ENCODE results near the gene PLXNA2.

The PLXNA2 gene

GRCh38 chr1:208055535-208055934 lies 188.6 kb downstream of the PLXNA2 start:
- no peak for FAIRE-seq

- no peak for FAIRE-seq
These were observed 189.2 kb downstream of the PLXNA2 start for GRCh38 chr1:208054911-208055379.

GRCh38 chr1:208054485-208054884 lies 189.7 kb downstream of the PLXNA2 start:
- no peak for FAIRE-seq

- no peak for FAIRE-seq
These were observed 190.5 kb downstream of the PLXNA2 start for GRCh38 chr1:208053661-208054060.

GRCh38 chr1:208052926-208053407 lies 191.2 kb downstream of the PLXNA2 start:
- no peak for FAIRE-seq

- no peak for FAIRE-seq
These were observed 192.0 kb downstream of the PLXNA2 start for GRCh38 chr1:208052135-208052534.

- FAIRE-seq, result no peak
These were observed 192.5 kb downstream of the PLXNA2 start for GRCh38 chr1:208051651-208052050.

- no peak for FAIRE-seq
These were observed 195.3 kb downstream of the PLXNA2 start for GRCh38 chr1:208048904-208049303.

GRCh38 chr1:208047975-208048374 lies 196.2 kb downstream of the PLXNA2 start:
- no peak for FAIRE-seq

GRCh38 chr1:208047476-208047934 lies 196.7 kb downstream of the PLXNA2 start:
- no peak for FAIRE-seq

- FAIRE-seq, result no peak
These were observed 198.5 kb downstream of the PLXNA2 start for GRCh38 chr1:208045463-208046260.

- no peak for FAIRE-seq
These were observed 199.4 kb downstream of the PLXNA2 start for GRCh38 chr1:208044589-208045462.

- FAIRE-seq, result no peak
These were observed 200.4 kb downstream of the PLXNA2 start for GRCh38 chr1:208043691-208044181.

- FAIRE-seq, result no peak
These were observed 201.3 kb downstream of the PLXNA2 start for GRCh38 chr1:208042868-208043267.

- FAIRE-seq, result no peak
These were observed 202.1 kb downstream of the PLXNA2 start for GRCh38 chr1:208042041-208042615.

GRCh38 chr1:208041505-208041904 lies 202.7 kb downstream of the PLXNA2 start:
- FAIRE-seq, result no peak

- FAIRE-seq, result no peak
These were observed 203.3 kb downstream of the PLXNA2 start for GRCh38 chr1:208040821-208041297.

- no peak for FAIRE-seq
These were observed 204.4 kb downstream of the PLXNA2 start for GRCh38 chr1:208039536-208040332.

GRCh38 chr1:208038303-208038702 lies 205.9 kb downstream of the PLXNA2 start:
- FAIRE-seq, result no peak

GRCh38 chr1:208036918-208037766 lies 207.0 kb downstream of the PLXNA2 start:
- no peak for FAIRE-seq

All from colon (tissue), 2 donors.